ENCODE data around the gene METTL17.

DNA sequence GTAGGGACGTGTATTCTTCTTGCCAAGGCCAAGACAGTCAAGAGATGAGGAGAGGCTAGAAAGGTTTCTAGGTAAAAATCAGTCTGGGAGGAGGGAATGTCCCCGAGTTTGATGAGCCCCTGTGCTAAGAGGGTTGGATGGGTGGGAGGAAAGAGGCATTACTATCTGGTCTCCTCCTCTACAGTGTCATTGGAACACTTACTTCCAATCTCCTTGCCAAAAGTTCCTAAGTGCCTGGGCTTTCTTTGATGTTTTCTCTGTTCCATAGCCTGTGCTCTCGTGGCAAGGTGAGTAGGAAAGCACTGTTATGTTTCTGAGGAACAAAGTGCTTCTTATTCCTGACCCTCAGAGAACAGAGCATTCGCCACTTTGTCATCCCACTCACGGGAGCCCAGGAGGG is 44.9 kb downstream of the METTL17 start, which contains the start of gene RNASE13:
- TF ChIP-seq, protein P1, sequence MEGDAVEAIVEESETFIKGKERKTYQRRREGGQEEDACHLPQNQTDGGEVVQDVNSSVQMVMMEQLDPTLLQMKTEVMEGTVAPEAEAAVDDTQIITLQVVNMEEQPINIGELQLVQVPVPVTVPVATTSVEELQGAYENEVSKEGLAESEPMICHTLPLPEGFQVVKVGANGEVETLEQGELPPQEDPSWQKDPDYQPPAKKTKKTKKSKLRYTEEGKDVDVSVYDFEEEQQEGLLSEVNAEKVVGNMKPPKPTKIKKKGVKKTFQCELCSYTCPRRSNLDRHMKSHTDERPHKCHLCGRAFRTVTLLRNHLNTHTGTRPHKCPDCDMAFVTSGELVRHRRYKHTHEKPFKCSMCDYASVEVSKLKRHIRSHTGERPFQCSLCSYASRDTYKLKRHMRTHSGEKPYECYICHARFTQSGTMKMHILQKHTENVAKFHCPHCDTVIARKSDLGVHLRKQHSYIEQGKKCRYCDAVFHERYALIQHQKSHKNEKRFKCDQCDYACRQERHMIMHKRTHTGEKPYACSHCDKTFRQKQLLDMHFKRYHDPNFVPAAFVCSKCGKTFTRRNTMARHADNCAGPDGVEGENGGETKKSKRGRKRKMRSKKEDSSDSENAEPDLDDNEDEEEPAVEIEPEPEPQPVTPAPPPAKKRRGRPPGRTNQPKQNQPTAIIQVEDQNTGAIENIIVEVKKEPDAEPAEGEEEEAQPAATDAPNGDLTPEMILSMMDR (IDR thresholded peaks at IDR 0.05; ENCODE audit: low read length) = no peak
- no peak for TF ChIP-seq EZH2 (IDR thresholded peaks at IDR 0.05; ENCODE audit: borderline replicate concordance, low read length)
